ENCODE data around the gene KRT8. TPM values are rescaled to one million over a fixed set of nuclear protein-coding genes. Genes with fewer than 3 reads are reported as not detected.

Gene KRT8
- total RNA-seq, 1 experiment from 2014 or later, result 1,655 TPM

- DNase-seq (ENCODE audit: low read depth, low spot score), result no peak
- Histone ChIP-seq H3K4me2 (ENCODE audit: low read length) (no peak overlapping the region), H2AFZ (ENCODE audit: low read depth, low read length, poor library complexity, severe bottlenecking) (no peak overlapping the region), H3K36me3 (ENCODE audit: control insufficient read depth in 1 of 2, insufficient read depth in 2 of 2, low read length in 2 of 2) (peaks cover 27 to 41% of the 10 kb centered on the region in 2 experiments), H3K9me2 (ENCODE audit: insufficient read depth) (no peaks in the 10 kb centered on the region), H3K4me1 (ENCODE audit: control insufficient read depth in 1 of 2, insufficient read depth in 2 of 2, low read length in 2 of 2) (peaks cover 57 to 76% of the 10 kb centered on the region in 2 experiments), H3K9ac (ENCODE audit: low read length) (0 out of 2 replicates have a peak overlapping the region, but pooled peaks have one; percentile 15), H4K20me1 (ENCODE audit: insufficient read depth) (peaks cover 33% of the 10 kb centered on the region; the same call in 1 of the 2 replicates), H3K4me3 (replicated peaks in 1 of 2; ENCODE audit: low read depth in 1 of 2, low read length in 2 of 2) (no peak overlapping the region), H3K79me2 (ENCODE audit: insufficient read depth, low read length) (peaks cover 65% of the 10 kb centered on the region), H3K9me3 (ENCODE audit: control insufficient read depth in 1 of 2, insufficient read depth in 1 of 2, low read depth in 1 of 2, low read length in 2 of 2) (no peaks in the 10 kb centered on the region), H3K27me3 (ENCODE audit: insufficient read depth, low read length) (no peaks in the 10 kb centered on the region), H3K27ac (ENCODE audit: low read depth, low read length) (peak overlapping the region; percentile 82)
- ATAC-seq, result no peak
- TF ChIP-seq JUND (IDR thresholded peaks at IDR 0.05), result no peak
- no peak for TF ChIP-seq POLR2AphosphoS5 (IDR thresholded peaks at IDR 0.05; ENCODE audit: low read depth, low read length)
- TF ChIP-seq RAD21 (IDR thresholded peaks at IDR 0.05; ENCODE audit: low read depth), result no peak
- TF ChIP-seq EZH2 (IDR thresholded peaks at IDR 0.05), result no peak
- no peak for TF ChIP-seq ATF3 (IDR thresholded peaks at IDR 0.05)
- no peak for TF ChIP-seq CEBPB (IDR thresholded peaks at IDR 0.05; ENCODE audit: low read depth)
- TF ChIP-seq ELF1 (IDR thresholded peaks at IDR 0.05; ENCODE audit: borderline replicate concordance, low read depth), result no peak
- TF ChIP-seq CBX3 (IDR thresholded peaks at IDR 0.05; ENCODE audit: low read depth), result no peak
- TF ChIP-seq MAX (IDR thresholded peaks at IDR 0.05), result no peak
- BruUV-seq (replicated peaks), result TSS peak; percentile 1
- POLR2A ChIA-PET, result interaction anchor here (0.6 to 18.0 kb wide), 8 partner anchors 19 to 754 kb away, joined by 3 to 379 read pairs (median 42); partner anchors contain the start of gene KRT18
- intact Hi-C loops (cut with micrococcal nuclease), result no loop called here
- RAD21 ChIA-PET (ENCODE audit: low non-redundant PET in 1 of 2, low total read pairs in 2 of 2, uncharacterized antibody in 2 of 2, unreplicated experiment in 2 of 2), result no interaction called here
- CTCF ChIA-PET, result interaction anchor here (1.7 kb wide), 1 partner anchor 80 kb away, joined by 5 read pairs; no protein-coding TSS in a partner anchor
These were observed 3.8 kb downstream of the KRT8 start for GRCh38 chr12:52900896-52901714.
